GM03348 (cell line): ENCODE results near the gene SPON1.
A peak's percentile ranks its signal among the peaks of the same experiment; 100 is the strongest.

Experiments used
- DNase-seq: peaks from one replicate; pipeline ENCODE4 v3.0.0; 2012; ENCODE audit warnings: low spot score

SPON1 gene

DNA sequence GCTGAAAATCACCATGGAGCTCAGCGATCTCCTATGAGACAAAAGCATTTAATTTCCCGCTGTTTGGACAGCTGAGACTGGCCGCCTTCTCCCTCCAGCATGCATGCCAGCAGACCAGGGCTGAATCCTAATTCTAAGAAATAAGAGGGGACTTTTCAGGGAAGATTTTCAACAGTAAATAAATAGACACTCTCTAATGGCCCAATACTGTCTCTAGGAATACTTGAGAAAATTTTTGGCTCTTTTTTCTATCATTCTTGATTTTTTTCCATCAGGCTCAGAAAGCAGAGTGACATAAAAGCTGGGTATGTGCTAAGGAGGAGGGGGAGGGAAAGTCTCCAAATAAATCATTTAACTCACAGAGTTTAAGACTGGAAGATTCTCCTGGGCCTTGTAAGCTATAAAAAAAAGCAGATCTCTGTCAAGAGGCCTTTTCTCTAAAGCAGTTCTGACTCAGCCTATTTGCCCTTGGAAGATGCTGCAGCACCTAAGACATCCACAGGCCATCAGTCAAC lies 17.6 kb upstream of the SPON1 start:
- no peak for DNase-seq

DNA sequence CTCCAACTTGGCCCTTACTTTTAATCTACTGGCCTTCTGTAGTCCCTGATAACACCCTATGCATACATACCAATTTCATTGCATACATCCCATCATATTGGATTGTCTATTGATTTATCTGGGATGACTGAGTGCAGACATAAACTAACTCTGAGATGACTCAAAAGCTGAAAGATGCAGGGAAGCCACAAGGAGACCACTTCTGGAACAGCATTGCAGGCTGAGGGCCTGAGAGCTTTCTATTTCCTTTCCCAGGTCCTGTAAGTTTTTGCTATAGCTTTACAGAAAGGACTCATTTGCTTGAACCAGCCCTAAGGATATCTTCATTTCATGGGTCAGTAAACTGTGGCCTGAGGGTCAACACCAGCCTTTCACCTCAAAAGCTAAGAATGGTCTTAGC lies 15.1 kb upstream of the SPON1 start:
- no peak for DNase-seq

DNA sequence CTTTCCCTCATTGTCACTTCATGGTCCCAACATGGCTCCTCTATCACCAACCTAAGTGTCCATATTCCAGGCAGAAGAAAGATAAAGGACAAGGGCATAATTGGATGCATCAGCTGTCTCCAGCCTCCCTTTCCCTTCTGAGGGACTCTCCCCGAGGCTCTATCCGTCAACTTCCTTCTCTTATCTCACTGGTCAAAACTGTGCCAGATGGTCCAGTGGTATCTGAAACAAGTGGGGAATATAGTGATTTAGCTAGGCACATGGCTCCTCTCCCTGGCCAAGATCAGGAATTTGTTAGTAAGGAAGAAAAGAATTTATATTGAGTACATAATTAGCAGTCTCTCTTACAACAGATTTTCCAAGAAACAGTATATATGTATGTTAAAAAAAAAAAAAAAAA lies 12.6 kb upstream of the SPON1 start:
- DNase-seq, result no peak

DNA sequence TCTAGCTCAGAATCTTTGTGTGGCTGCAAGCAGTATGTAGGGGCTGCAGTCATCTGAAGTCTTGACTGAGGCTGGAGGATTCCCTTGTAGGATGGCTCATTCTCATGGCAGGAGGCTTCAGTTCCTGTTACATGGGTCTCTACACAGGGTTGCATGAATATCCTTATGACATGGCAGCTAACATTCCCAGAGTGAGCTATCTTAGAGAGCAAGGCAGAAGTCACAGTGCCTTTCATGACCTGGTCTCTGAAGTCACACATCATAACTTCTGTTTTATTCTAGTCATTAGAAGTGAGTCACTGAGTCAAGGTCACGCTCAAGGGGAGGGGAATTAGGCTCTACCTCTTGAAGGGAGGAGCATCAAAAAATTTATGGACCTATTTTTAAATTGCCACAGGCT lies 10.3 kb upstream of the SPON1 start:
- DNase-seq, result no peak

DNA sequence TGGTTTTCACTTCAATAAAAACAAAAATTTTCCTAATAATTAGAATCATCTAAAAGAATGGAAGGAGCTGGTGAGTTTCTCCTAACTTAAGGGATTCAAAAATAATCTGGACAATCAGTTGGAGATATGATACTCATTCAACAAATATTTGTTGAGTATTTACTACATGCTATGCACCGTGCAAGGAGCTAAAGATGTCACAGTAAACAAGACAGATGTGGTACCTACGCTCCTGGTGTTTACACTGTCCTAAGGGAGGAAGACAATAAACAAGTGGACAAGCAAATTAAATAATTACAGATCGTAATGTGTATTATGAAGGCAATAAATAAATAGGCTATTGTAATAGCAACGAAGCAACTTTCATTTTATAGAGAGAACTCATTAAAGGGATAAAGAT lies 9.9 kb upstream of the SPON1 start:
- no peak for DNase-seq

DNA sequence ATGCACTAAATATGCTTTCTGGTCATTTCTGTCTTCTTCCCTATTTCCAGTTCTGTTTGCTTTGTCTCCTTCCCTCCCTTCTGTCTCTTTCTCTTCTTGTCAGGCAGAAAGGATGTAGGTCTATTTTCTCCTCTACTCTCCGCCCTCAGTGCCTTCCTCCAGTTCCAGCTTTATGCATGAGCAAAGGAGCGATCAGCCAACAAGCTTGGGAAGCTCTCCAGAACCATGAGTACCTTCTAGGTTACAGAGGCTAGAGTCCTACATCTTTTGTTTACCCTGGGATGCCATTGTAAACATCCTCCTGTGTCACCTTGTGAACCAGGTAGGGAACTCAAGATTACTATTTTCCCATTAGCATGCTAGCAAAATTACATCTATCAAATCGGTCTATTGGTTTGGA lies 7.9 kb upstream of the SPON1 start:
- DNase-seq, result no peak

DNA sequence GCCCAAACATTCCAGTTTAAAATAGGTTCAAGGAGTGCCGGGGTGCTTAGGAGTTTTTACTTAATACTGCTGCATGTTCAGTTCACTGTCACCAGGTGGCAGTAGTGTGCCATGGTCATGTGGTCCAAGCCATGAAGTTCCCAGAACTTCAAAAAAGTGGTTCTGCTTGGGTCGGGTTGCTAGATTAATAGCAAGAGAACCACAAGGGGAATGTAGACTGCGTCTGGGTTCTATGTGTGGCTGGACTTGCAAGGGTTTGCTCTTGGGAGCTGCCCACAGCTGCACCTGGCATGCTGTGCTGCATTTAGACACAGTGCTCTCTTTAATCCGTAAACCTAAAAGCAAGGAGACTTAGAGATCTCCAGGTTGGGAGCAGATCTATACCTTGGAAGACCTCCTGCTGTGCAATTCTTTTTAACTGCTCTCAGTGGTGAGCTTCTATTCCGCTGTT lies 6.5 kb upstream of the SPON1 start:
- peak; percentile 73 for DNase-seq

DNA sequence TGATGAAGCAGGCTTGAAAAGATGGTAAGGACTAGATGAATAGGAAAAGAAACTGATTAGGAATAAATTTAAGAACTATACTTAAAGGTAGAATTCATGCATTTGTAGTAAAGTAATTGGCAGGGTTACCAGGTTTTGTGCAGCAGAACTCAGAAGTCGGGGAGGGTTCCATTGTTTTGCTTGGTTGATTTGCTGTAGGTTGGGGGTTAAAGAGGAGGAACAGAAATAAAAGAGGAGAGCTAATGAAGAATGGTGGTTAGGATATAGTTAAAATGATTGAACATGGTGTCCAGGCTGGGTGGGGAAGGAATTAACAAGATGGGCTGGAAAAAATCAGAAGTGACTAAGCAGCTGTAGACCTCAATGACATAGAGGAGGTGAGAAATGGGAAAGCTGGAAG lies 5.5 kb upstream of the SPON1 start:
- DNase-seq, result no peak

DNA sequence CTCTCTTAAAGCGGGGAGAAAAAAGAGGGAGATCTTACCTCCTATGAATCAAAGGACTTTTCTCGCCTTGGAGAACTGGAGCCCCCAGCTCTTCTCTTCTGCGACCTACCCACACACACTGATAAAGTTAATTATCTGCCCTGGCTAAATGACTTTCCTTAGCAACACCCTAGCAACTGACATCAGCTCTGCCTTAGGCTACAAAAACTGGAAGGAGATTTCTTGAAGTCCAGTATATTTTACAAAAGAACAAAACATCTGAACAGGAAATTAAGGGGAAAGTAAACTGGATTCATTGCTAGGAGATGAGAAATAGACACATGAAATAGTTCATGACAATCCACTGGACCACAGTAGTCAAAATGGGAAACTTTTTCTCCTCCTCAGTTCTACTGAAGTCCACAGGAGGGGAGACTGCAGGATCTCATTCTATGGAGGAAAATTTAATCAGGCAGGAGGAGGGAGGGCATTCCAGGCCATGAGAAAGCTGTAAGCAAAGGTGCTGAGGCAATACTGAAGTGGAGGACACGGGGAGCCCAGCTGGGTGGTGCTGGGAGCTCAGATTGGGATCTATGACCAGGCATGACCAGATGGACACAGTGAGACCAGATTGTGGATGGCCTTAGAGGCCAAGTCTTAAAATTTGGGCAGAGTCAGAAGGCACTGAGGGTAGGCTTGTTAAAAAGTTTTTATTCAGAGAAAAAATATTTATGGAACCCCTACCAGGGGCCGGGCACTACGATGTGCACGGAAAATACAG lies 3.7 kb upstream of the SPON1 start:
- no peak for DNase-seq

DNA sequence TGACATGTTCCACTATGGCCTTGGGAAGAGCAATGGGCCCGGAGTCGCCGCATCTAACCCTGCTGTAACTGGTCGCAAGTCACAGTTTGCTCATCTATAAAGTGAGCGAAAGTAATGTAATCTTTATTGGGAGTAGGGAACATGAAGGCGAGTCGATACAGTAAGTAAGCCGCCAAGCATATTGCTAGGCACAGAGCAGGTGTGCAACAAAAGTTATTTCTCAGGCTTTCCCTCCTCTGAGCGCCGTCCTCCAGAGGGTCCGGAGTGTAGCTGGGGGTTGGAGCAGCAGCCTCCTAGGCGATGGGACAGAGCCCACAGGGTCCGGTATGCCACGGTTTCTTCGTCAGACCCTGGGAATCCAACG lies 343 bp upstream of the SPON1 start:
- no peak for DNase-seq

DNA sequence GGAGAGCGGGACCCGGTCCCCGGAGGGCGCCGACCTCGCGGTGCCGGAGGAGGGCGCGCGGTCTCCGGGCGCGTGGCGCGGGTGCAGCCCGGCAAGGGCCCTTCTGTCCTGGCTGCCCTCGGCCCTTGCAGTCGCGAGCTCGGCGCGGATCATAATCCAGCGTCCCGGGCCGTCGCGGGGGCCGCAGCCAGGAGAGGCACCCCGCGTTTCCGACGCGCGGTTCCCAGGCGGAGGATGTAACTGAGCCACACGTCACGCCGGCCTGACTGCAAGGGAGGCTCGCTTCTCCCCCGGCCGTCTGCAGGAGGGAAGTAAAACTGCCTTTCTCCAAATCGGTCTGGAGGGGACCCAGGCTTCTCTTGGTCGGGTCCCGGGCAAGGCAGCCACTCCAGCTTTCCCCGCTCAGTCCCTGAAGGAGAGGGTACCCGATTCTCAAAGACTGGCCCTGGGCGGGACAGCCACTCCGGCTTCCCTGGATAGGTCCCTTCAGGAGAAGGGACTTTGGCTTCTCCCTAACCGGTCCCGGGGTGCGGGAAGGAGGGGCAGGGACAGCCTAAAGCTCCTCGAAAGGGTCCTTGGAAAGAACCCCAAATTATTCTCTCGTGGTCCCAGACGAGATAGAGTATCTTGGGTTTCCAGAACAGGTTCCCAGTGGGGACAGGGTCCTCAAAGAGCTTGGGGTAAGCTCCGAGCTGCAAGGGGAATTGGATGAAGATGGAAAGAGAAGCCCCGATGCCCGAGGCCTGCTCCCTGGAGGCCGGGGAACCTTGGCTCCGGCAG lies 836 bp downstream of the SPON1 start:
- DNase-seq, result peak; percentile 34

DNA sequence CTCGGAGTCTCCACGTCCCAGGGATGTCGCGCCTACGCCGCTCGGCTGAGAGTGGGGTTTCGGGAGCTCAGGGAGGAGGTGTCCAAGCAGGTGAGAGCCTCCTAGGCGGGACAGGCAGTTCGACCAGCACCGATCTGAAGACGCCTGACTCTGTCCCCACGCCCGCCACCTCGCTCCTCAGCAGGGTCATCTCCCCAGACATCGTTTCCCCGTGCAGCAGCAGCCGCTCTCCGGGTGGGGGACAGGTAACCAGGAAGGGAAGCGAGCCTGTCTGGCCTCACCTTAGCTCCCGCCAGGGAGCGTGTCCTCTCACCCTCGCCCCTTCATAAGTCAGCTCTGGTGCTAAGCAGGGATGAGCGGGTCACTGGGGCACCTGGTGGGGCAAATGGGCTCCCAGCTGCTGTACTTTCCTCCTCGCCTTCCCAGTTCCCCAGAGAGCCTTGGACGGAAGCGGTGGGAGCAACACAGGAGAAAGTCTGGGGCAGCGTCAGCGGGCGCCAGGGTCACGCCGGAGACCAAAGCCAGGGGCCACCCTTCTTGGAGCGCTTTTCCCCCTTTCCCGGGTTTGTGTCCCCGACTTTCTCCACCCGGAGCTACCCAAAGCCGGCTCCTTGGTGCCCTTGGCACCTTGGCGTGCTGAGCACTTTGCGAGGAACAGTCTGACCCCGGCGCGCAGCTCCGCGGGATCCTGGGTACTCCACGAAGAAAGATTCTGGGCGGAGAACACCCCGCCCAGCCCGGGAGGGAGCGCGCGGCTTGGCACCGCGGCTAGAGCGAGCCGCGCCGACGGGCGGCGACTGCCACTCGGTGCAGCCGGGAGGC lies 1.6 kb downstream of the SPON1 start:
- DNase-seq, result peak; percentile 10

DNA sequence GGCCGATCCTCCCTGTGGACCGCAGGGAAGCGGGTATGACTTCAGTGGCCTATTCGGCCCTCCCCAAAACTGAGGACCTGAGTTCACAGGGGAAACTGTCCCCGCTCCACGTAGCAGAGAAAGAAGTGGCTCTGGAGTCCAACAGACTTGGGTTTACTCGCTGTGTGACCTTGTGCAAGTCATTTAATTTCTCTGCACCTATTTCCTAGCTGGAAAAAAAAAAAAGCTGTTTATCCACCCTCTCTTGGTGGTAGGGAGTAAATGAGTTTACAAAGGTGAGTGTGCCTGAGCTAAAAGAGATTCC lies 2.2 kb downstream of the SPON1 start:
- no peak for DNase-seq

DNA sequence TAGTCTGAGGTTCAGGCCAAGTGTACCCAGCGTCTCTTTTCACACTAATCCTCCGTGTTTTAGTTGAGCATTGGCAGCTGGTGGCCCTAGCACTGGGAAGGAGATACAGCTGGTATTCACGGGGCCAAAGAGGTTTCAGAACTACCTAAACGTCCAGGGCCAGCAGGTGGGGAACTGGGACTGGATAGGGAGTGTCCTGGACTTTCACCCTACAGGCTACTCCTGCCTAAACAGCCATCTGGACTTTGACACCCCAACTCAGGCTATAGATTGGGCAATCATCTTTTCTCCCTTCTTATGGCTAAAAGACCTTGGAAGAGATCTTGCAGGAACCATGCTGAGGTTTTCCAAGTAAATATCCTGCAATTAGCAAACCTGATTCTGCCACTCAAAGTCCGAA lies 2.8 kb downstream of the SPON1 start:
- no peak for DNase-seq

DNA sequence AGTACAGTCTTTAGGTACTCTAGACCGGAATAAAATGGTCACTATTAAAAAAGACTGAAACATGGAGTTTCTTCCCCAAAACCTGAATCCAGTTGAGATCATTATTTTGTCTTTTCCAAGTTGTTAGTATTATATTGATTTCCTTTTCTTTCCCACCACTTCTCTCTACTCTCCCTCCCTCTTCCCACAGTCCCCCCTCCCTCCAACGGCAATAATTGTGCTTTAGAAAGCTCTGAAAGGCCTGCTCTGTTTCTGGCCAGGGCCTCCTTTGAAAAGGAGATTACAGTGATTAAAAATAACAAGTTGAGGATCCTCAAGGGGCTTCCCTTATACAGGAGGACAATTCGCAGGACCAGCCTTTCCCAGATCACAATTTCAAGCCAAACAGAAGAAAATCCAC lies 3.5 kb downstream of the SPON1 start:
- no peak for DNase-seq

DNA sequence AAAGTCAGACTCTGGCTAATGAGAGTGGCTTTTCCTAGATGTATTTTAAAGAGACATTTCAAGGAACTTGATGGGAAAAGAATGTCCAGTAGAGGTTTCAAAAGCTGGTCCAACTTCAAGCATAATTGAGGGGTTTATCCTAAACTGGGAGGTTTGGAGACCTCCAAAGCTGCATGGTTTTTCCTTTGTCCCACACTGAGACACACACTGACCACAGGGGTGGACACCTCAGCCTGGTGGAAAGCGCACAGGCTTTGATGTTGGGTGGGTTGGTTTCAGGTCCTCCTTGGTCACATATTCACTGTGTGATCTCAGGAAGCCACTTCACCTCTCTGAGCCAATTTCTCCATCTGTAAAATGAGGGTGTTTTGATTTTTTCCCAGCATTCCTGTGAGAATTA lies 4.0 kb downstream of the SPON1 start:
- no peak for DNase-seq

DNA sequence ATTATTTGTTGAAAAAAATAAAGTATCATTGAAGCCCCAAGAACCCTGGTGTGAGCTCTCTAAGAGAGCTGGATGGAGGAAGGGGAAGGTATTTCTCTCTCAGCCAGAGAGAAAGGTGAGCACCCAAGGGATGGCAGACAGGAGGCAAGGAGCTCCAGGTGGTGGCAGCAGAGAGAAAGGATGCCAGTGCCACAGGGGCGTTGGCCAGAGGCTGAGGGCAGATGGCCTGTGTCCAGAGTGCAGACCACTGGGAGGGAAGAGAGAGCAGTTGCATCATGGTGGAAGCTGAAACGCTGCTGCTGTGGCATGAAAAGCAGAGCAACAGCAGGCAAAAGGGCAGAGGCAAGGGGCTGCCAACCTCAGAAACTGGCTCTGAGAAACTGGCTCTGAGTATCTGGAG lies 8.5 kb downstream of the SPON1 start:
- peak; percentile 9 for DNase-seq

DNA sequence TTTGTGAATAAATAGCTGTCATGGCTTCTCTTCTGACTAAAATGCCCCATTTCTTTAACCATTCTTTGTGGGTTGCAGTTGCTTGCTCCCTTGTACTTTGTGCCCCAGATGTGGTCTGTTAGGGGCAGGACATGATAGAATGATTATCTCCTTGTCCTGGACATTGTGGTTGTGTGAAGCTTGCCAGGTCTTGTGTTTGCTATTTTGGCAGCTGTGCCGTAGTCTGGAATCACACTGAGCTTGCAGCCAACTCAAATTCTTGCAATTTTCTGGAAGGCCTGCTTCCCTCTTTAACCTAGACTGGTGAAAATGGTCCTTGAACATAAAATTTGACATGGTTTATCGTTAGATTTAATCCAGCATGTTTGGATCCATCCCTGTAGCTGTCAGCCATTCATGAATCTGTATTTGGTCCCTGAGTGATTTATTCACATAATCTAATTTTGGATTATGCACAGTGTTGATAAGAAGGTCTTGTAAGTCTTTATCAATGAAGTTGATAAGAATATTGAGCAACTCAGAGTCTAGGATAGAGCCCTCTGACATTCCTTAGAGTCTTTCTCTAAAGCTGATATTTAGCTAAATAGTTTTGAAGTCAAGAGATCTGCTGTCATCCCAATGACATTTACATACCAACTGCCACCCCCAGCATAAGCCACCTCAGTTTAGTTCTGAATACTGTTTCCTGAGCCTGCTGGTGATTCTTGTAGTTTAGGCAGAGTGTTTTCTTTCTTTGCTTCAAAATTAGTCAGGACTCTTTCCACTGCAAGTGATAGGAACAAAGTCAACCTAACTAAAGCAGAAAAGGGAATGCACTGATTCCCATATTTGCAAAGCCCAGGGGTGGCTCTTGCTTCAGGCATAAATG lies 9.8 kb downstream of the SPON1 start:
- peak; percentile 22 for DNase-seq

DNA sequence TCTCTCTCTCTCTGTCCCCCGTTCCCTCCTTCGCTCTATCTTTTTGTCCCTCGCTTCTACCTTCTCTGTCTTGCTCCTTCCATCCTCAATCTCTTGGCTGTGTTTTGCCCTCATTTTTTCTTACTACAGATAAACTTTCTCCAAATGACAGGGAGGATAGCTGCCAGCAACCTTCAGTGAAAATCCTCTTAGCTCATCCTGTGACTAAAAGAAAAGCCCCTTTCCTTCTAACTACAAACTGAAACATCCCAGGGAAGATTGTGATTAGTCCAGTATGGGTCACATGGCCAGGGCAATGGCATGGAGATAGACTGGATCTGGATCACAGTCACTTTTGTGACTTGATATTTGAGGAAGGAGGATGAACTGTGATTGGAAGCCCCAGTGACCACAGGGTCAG lies 10.4 kb downstream of the SPON1 start:
- no peak for DNase-seq

DNA sequence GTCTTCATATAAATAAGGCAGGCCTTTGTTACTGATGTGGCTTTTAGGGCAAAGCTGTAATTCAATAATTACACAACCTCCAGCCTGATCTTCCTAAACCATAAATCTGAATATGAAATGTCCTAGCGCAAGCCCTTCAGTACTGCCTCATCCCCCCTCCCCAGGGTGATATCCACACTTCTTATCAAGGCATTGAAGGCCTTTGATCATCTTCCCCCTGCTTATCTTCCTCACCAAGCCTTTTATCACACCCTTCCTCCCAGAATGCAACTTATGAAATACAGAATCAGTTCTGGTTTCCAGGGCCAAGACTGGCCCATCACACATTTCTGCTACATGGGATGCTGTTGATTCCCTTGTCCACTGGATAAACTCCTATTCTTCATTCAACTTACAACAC lies 12.1 kb downstream of the SPON1 start:
- no peak for DNase-seq

DNA sequence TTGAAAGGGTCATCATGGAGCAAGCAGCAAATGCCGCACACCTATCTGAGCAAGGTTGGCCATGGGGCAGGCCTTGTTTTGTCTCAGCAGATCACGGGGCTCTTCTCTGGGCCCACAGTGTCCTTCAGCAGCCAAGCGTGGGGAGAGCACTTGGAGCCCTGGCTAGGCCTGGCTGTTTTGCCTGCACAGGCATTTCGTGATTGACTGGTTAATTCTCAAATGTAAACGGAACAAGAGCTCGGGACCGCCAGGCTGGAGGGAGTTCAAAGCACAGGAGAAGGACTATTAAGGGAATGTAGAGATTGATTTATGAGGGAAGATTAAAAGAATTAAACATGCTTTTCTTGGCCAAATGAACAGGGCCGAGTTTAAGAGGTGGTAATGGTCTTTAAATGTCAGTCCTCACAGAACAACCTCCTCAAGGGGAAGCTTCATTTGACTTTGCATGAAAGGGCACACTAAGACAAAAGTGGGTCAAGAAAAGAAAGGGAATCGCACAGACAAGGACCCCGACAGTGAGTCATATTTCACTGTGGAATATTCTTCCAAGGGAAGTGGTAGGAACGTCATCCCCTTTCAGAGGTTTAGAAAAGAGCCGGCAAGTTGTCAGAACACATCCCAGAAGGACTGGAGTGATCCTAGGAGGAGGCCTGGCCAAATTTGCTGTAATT lies 20.7 kb downstream of the SPON1 start:
- no peak for DNase-seq
